Vagina (tissue), 2 donors: ENCODE data around the gene SCN5A.

Experiments
- CTCF ChIP-seq, 3 experiments: fragments of 450-650 bp in 2 of 3; fragments of 200-600 bp in 1 of 3; sonication (generic) in 1 of 3; IDR thresholded peaks; one replicate each; pipeline ENCODE4 v1.5.1; 2017 to 2019; ENCODE audit warnings: antibody characterized with exemption in 3 of 3, mild to moderate bottlenecking in 2 of 3, moderate library complexity in 2 of 3
- POLR2A ChIP-seq, 2 donors: fragments of 450-650 bp; IDR thresholded peaks; one replicate each; pipeline ENCODE4 v1.6.1; 2017; ENCODE audit warnings: antibody characterized with exemption in 2 of 2, mild to moderate bottlenecking in 2 of 2, moderate library complexity in 2 of 2

- TF ChIP-seq POLR2A (IDR thresholded peaks at IDR 0.05) = no peak
- TF ChIP-seq CTCF (IDR thresholded peaks at IDR 0.05) = no peak
Measured at GRCh38 chr3:38588371-38588971, 61.0 kb downstream of the SCN5A start.
